NCI-H2227 (cell line): ENCODE data around the gene TRIM63.

Source experiments
- DNase-seq: peaks from one replicate; lab custom pipeline; 2025; ENCODE audit not compliant: unreplicated experiment; lab: John Stamatoyannopoulos, UW

Gene TRIM63

GRCh38 chr1:26089125-26089524 lies 21.7 kb upstream of the TRIM63 start:
- DNase-seq = no peak

- DNase-seq = no peak
Observed at GRCh38 chr1:26084844-26085243, 17.4 kb upstream of the TRIM63 start.

- DNase-seq = no peak
Observed at GRCh38 chr1:26084091-26084561, 16.7 kb upstream of the TRIM63 start.

GRCh38 chr1:26083208-26083607 lies 15.8 kb upstream of the TRIM63 start:
- DNase-seq = no peak

- no peak for DNase-seq
Observed at GRCh38 chr1:26082020-26082350, 14.6 kb upstream of the TRIM63 start.

- DNase-seq = no peak
Observed at GRCh38 chr1:26081267-26082019, 14.0 kb upstream of the TRIM63 start.

- no peak for DNase-seq
Observed at GRCh38 chr1:26079960-26080814, 12.8 kb upstream of the TRIM63 start.

GRCh38 chr1:26079178-26079563 lies 11.7 kb upstream of the TRIM63 start:
- no peak for DNase-seq

GRCh38 chr1:26078286-26079177 lies 11.1 kb upstream of the TRIM63 start:
- no peak for DNase-seq

GRCh38 chr1:26077524-26077923 lies 10.1 kb upstream of the TRIM63 start:
- no peak for DNase-seq

GRCh38 chr1:26075421-26076144 lies 8.2 kb upstream of the TRIM63 start:
- no peak for DNase-seq

GRCh38 chr1:26072305-26072704 lies 4.9 kb upstream of the TRIM63 start:
- DNase-seq = no peak

- DNase-seq = no peak
Observed at GRCh38 chr1:26070963-26071342, 3.5 kb upstream of the TRIM63 start.

- DNase-seq = no peak
Observed at GRCh38 chr1:26070296-26070962, 3.0 kb upstream of the TRIM63 start.

- DNase-seq = no peak
Observed at GRCh38 chr1:26069941-26070295, 2.5 kb upstream of the TRIM63 start.

- no peak for DNase-seq
Observed at GRCh38 chr1:26066857-26067256, 573 bp downstream of the TRIM63 start.

- DNase-seq = no peak
Observed at GRCh38 chr1:26066160-26066559, 1.3 kb downstream of the TRIM63 start.

GRCh38 chr1:26064553-26064952 lies 2.9 kb downstream of the TRIM63 start:
- DNase-seq = no peak

- no peak for DNase-seq
Observed at GRCh38 chr1:26060832-26061574, 6.4 kb downstream of the TRIM63 start.

GRCh38 chr1:26059906-26060305 lies 7.5 kb downstream of the TRIM63 start:
- DNase-seq = no peak
